Kidney (tissue), 14 donors: ENCODE measurements around the gene CPA5. TPM values are rescaled to one million over a fixed set of nuclear protein-coding genes. Genes with fewer than 3 reads are reported as not detected.

Source experiments
- DNase-seq, 5 donors: peaks; one replicate each; pipeline ENCODE4 v3.0.0-alpha.2; 2013 to 2020
- FAIRE-seq: peaks from 2 replicates; lab custom pipeline; 2012; peaks lifted over from hg19 to GRCh38; lab: Jason Lieb, UNC
- H3K27ac ChIP-seq, 2 donors: one replicate each; pipeline ENCODE4 v1.7.0; 2013; ENCODE audit warnings: low read depth in 2 of 2, low read length in 2 of 2, inconsistent platforms in 1 of 2
- H3K27me3 ChIP-seq: one replicate; pipeline ENCODE4 v1.7.1; 2013; ENCODE audit warnings: low read length, inconsistent platforms; ENCODE audit not compliant: control insufficient read depth, insufficient read depth
- H3K36me3 ChIP-seq, 3 donors: one replicate each; pipeline versions ENCODE4 v1.7.0 to v1.7.1; 2013; ENCODE audit warnings: low read length in 3 of 3, control low read depth in 1 of 3, inconsistent platforms in 1 of 3; ENCODE audit not compliant: insufficient read depth in 3 of 3, control insufficient read depth in 2 of 3
- H3K4me1 ChIP-seq, 3 donors: one replicate each; pipeline versions ENCODE4 v1.7.0 to v1.7.1; 2013; ENCODE audit warnings: low read length in 3 of 3, inconsistent platforms in 1 of 3, low read depth in 1 of 3; ENCODE audit not compliant: control insufficient read depth in 2 of 3, insufficient read depth in 2 of 3
- H3K4me3 ChIP-seq, 3 donors: one replicate each; pipeline versions ENCODE4 v1.7.0 to v1.8.1; 2013; ENCODE audit warnings: low read length in 3 of 3, control low read depth in 1 of 3, inconsistent platforms in 1 of 3
- H3K9ac ChIP-seq, 3 donors: one replicate each; pipeline versions ENCODE4 v1.7.0 to v1.7.1; 2013; ENCODE audit warnings: low read length in 3 of 3, control low read depth in 1 of 3, inconsistent platforms in 1 of 3
- H3K9me3 ChIP-seq, 3 donors: one replicate each; pipeline versions ENCODE4 v1.7.0 to v1.7.1; 2013; ENCODE audit warnings: low read length in 3 of 3, control low read depth in 1 of 3, inconsistent platforms in 1 of 3; ENCODE audit not compliant: control insufficient read depth in 2 of 3, insufficient read depth in 1 of 3
- intact Hi-C: fragments of 100-400 bp; cut with DNase I; formaldehyde crosslinking; loops from one replicate; pipeline ENCODE4 v1.11.1; 2022
- polyA plus RNA-seq: library from polyadenylated mRNA; stranded (reverse); fragments of 350-450 nt; fragmentation: Illumina TruSeq; extraction: RNeasy Lipid Tissue Mini Kit (QIAGEN cat#74804); gene quantifications from one replicate; pipeline ENCODE4 v1.2.3, GENCODE V29; 2014; ENCODE audit warnings: low read depth, low replicate concordance; ENCODE audit not compliant: insufficient read depth
- total RNA-seq: library from RNA; stranded (reverse); fragmentation: NEBNext Ultra II Directional; extraction: Animal tissue kit (Norgen Biotek cat#: 25700); gene quantifications from one replicate; pipeline ENCODE4 v1.2.1, GENCODE V29; 2021
- TF ChIP-seq, protein P1 (sequence below): IDR thresholded peaks from 3 replicates; pipeline ENCODE4 v1.5.1; 2012; ENCODE audit warnings: mild to moderate bottlenecking, moderate library complexity, borderline replicate concordance; ENCODE audit not compliant: insufficient read depth; ENCODE audit errors: extremely low read depth
- donor health status: control.
- donor health status: control.
- donor health status: control.
- donor health status: control.
- donor health status: control.
- donor health status: DM: yes; HTN: yes; CAD: no.
- donor health status: Normal renal cell carcinoma (clear cell type).

CPA5 gene
- total and polyA plus RNA-seq, 2 donors from 2014 or later, result 0.54 to 1.1 TPM

DNA sequence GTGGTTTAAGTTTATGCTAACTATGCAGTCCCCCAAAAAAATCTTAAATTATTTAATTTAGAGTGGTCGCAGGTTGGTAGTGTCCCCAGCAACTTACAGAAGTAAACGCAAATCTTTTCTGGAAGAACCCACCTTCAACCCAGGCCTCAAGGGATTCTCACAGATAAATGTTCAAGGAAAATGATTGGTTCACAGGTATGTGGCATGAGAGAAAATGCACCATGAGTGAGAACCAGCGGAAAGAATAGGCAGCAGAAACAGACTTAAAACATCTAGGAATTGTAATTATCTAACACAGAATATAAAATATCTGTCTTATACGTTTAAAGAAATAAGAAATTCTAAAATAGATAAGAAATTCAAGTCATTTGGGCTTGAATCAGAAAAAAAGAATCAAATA lies 2.7 kb upstream of the CPA5 start:
- Histone ChIP-seq H3K36me3 (no peaks in the 10 kb centered on the region), H3K9ac (no peak overlapping the region), H3K4me3 (no peak overlapping the region), H3K27me3 (no peaks in the 10 kb centered on the region), H3K27ac (no peak overlapping the region), H3K4me1 (no peaks in the 10 kb centered on the region), H3K9me3 (no peaks in the 10 kb centered on the region)
- DNase-seq (no peak), FAIRE-seq (no peak)
- TF ChIP-seq, protein P1, sequence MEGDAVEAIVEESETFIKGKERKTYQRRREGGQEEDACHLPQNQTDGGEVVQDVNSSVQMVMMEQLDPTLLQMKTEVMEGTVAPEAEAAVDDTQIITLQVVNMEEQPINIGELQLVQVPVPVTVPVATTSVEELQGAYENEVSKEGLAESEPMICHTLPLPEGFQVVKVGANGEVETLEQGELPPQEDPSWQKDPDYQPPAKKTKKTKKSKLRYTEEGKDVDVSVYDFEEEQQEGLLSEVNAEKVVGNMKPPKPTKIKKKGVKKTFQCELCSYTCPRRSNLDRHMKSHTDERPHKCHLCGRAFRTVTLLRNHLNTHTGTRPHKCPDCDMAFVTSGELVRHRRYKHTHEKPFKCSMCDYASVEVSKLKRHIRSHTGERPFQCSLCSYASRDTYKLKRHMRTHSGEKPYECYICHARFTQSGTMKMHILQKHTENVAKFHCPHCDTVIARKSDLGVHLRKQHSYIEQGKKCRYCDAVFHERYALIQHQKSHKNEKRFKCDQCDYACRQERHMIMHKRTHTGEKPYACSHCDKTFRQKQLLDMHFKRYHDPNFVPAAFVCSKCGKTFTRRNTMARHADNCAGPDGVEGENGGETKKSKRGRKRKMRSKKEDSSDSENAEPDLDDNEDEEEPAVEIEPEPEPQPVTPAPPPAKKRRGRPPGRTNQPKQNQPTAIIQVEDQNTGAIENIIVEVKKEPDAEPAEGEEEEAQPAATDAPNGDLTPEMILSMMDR, result no peak
- intact Hi-C loops, result no loop called here

DNA sequence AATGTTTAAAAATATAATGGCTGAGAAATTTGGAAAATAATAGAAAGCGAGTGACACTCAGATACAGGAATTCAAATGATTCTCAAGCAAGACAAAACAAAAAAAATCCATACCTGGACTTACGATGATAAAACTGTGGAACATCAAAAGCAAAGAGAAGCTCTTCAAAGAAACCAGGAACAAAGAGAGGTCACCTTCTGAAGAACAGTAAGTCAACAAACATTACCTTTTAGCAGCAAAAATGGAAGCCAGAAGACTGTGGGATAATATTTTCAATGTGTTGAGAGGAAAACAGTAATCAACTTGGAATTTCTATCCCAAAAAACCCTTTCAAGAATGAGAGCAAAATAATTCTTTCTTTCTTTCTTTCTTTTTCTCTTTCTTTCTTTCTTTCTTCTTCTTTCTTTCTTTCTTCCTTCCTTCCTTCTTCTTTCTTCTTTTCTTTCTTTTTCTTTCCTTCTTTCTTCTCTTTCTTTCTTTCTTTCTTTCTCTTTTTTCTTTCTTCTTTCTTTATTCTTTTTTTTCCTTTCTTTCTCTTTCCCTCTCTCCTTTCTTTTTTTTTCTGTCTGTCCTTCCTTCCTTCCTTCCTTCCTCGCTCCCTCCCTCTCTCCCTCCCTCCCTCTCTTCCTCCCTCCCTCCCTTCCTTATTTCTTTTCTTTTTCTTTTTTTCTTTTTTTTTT lies 1.8 kb upstream of the CPA5 start:
- Histone ChIP-seq H3K9ac (no peak overlapping the region), H3K4me3 (no peak overlapping the region), H3K36me3 (no peaks in the 10 kb centered on the region), H3K4me1 (no peaks in the 10 kb centered on the region), H3K27ac (no peak overlapping the region), H3K27me3 (no peaks in the 10 kb centered on the region), H3K9me3 (no peaks in the 10 kb centered on the region)
- TF ChIP-seq, protein P1, result no peak
- no peak for DNase-seq
- intact Hi-C loops, result no loop called here
- no peak for FAIRE-seq

DNA sequence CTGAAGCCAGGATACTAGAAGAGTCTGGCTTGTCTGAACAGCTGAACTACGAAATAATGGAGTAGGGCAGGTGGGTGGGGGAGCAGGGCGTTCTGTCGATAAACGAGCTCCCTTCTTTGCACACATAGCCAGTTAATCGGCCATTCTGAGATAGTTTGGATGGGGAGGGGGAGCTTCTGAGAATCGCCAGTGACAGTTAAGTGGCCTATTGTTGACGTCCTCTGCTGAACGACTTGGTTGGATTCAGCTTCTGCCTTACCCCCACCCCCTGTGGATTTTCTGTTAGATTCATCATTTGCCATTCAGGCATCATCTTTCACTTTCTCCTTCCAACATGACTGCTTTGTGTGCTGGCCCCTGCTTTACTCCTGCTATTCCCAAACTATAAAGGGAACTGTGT lies 520 bp downstream of the CPA5 start:
- Histone ChIP-seq H3K4me1 (no peaks in the 10 kb centered on the region), H3K4me3 (no peak overlapping the region), H3K9me3 (no peaks in the 10 kb centered on the region), H3K27ac (no peak overlapping the region), H3K9ac (no peak overlapping the region), H3K36me3 (no peaks in the 10 kb centered on the region), H3K27me3 (no peaks in the 10 kb centered on the region)
- TF ChIP-seq, protein P1, result no peak
- no peak for FAIRE-seq
- intact Hi-C loops, result no loop called here
- DNase-seq, result no peak

DNA sequence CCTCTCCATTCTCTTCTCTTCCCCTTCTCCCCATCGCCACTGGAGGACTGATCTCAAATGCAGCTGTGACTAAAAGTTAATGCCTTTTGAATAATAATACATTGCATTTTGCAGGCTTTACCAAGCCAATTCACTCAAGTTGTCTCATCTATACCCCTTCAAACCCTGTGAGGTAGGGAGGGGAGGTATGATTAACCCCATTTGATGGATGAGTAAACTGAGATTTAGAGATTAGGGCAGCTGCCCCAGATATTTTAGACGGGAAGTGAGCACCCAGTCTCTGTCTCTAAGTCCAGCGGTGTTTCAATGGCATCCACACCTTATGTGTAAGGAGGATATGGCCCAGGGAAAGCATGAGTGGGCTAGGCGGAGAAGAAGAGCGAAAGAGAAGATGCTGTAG lies 1.1 kb downstream of the CPA5 start:
- TF ChIP-seq, protein P1, result no peak
- DNase-seq, result no peak
- Histone ChIP-seq H3K4me1 (peaks cover 0 to 3% (median 0%) of the 10 kb centered on the region in 3 donors), H3K9me3 (no peaks in the 10 kb centered on the region), H3K9ac (no peak overlapping the region), H3K27ac (no peak overlapping the region), H3K36me3 (no peaks in the 10 kb centered on the region), H3K4me3 (no peak overlapping the region), H3K27me3 (no peaks in the 10 kb centered on the region)
- no peak for FAIRE-seq
- intact Hi-C loops, result no loop called here
